ENCODE measurements around the gene PANK2. TPM values are rescaled to one million over a fixed set of nuclear protein-coding genes. Genes with fewer than 3 reads are reported as not detected.
A peak's percentile ranks its signal among the peaks of the same experiment; 100 is the strongest.
"Not testable (repeated sequence)": the region's sequence is repeated elsewhere in the genome, so short reads cannot be mapped to it uniquely, and the experiment has no call there.

Gene PANK2
- total and polyA plus RNA-seq, 4 donors: 31.0 to 52.5 (median 42.5) TPM

DNA sequence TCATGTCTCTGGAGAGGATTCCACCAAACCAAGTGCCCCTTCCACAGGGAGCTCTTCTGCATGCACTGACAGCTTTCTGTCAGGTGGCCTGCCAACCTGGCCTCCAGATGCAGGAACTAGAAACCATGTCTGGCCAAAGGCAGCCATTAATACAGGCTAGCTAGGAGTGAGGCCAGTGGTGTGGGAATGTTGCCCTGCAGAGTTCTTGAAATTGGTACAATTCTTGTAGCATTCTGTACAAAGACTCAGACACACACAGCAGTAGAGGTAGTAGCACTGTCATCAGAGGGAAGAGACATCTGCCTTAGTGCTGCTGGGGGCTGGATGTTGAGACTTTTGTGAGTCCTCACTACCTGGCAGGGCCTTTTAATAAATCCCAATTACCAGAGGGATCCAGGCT is 77.4 kb downstream of the PANK2 start:
- no peak for DNase-seq (ENCODE audit: low read depth in 4 of 6, low spot score in 6 of 6)

DNA sequence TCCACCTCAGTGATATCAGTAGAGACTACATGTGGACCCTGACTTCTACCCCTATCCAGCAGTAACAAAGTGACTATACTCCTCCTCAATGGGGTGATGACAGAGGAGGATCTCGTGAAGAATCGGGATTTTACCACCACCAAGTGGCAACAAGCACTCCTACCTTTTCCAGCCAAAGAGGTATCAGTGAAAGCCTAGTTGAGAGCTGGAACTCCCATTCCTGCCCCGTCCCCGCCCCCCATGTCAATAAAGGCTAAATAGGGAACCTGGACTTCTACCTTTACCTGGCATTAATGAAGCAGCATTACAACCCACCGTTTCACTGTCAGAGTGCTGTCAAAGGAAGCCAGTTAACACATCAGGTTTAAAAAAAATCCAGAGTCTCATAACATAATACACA is 80.8 kb downstream of the PANK2 start:
- no peaks in the 10 kb centered on the region for H3K9me3 ChIP-seq (ENCODE audit: control insufficient read depth, insufficient read depth, low read length)
- no peaks in the 10 kb centered on the region for H3K27me3 ChIP-seq (ENCODE audit: control insufficient read depth, insufficient read depth, low read length)
- no peak overlapping the region for H3K4me3 ChIP-seq (ENCODE audit: low read depth, low read length)
- H3K27ac ChIP-seq (ENCODE audit: low read depth, low read length): no peak overlapping the region
- peaks cover 4% of the 10 kb centered on the region for H3K36me3 ChIP-seq (ENCODE audit: control insufficient read depth, insufficient read depth, low read length)
- no peaks in the 10 kb centered on the region for H3K4me1 ChIP-seq (ENCODE audit: control insufficient read depth, insufficient read depth, low read length)
- WGBS (ENCODE audit: insufficient coverage): 95% methylated on average over 2 of the region's 5 CpGs
- DNase-seq (ENCODE audit: low read depth in 4 of 6, low spot score in 6 of 6): no peak

More for the DNA sequence above, 77.4 kb downstream of the PANK2 start:
- Histone ChIP-seq H3K4me1 (ENCODE audit: control insufficient read depth, insufficient read depth, low read length) (no peaks in the 10 kb centered on the region), H3K36me3 (ENCODE audit: control insufficient read depth, insufficient read depth, low read length) (peaks cover 7% of the 10 kb centered on the region), H3K27me3 (ENCODE audit: control insufficient read depth, insufficient read depth, low read length) (no peaks in the 10 kb centered on the region), H3K27ac (ENCODE audit: low read depth, low read length) (no peak overlapping the region), H3K4me3 (ENCODE audit: low read depth, low read length) (no peak overlapping the region), H3K9me3 (ENCODE audit: control insufficient read depth, insufficient read depth, low read length) (no peaks in the 10 kb centered on the region)

DNA sequence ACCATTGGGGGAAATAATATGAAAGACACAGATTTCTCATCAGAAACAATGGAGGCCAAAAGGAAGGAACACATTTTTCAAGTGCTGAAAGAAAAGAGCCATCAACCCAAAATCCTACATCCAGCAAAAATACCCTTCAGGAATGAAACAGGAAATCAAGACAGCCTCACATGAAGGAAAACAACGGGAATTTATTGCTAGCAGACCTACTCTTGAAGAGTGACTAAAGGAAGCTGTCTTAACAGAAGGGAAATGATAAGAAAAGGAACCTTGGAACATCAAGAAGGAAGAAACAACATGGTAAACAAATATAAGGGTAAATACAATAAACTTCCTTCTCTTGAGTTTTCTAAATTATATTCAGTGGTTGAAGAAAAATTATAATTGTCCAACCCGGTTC is 82.0 kb downstream of the PANK2 start:
- WGBS (ENCODE audit: insufficient coverage): no CpG with 5 or more reads among the region's 2 CpGs

DNA sequence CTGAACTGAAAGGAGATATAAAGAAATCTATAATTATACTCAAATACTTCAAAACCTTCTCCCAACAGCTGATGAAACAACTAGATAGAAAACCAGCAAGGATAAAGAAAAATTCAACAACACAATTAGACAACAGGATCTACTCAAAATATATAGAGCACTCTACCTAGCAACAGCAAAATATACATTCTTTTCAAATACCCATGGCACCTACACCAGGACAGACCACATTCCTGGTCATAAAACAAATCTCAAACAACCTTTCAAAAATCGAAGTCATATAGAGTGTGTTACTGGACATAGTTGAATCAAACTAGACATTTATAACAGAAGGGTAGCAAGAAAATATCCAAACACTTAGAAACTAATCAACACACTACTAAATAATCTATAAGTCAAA is 83.0 kb downstream of the PANK2 start:
- Histone ChIP-seq H3K4me3 (ENCODE audit: low read depth, low read length) (no peak overlapping the region), H3K9me3 (ENCODE audit: control insufficient read depth, insufficient read depth, low read length) (no peaks in the 10 kb centered on the region), H3K4me1 (ENCODE audit: control insufficient read depth, insufficient read depth, low read length) (no peaks in the 10 kb centered on the region), H3K36me3 (ENCODE audit: control insufficient read depth, insufficient read depth, low read length) (peaks cover 4% of the 10 kb centered on the region), H3K27ac (ENCODE audit: low read depth, low read length) (no peak overlapping the region), H3K27me3 (ENCODE audit: control insufficient read depth, insufficient read depth, low read length) (no peaks in the 10 kb centered on the region)
- WGBS (ENCODE audit: insufficient coverage): no CpG with 5 or more reads among the region's 1 CpG
- DNase-seq (ENCODE audit: low read depth in 4 of 6, low spot score in 6 of 6): no peak

More for the DNA sequence above, 82.0 kb downstream of the PANK2 start:
- no peak for DNase-seq (ENCODE audit: low read depth in 4 of 6, low spot score in 6 of 6)
- H3K27me3 ChIP-seq (ENCODE audit: control insufficient read depth, insufficient read depth, low read length): no peaks in the 10 kb centered on the region
- no peaks in the 10 kb centered on the region for H3K9me3 ChIP-seq (ENCODE audit: control insufficient read depth, insufficient read depth, low read length)
- no peak overlapping the region for H3K27ac ChIP-seq (ENCODE audit: low read depth, low read length)
- H3K36me3 ChIP-seq (ENCODE audit: control insufficient read depth, insufficient read depth, low read length): peaks cover 4% of the 10 kb centered on the region
- H3K4me1 ChIP-seq (ENCODE audit: control insufficient read depth, insufficient read depth, low read length): no peaks in the 10 kb centered on the region
- no peak overlapping the region for H3K4me3 ChIP-seq (ENCODE audit: low read depth, low read length)

DNA sequence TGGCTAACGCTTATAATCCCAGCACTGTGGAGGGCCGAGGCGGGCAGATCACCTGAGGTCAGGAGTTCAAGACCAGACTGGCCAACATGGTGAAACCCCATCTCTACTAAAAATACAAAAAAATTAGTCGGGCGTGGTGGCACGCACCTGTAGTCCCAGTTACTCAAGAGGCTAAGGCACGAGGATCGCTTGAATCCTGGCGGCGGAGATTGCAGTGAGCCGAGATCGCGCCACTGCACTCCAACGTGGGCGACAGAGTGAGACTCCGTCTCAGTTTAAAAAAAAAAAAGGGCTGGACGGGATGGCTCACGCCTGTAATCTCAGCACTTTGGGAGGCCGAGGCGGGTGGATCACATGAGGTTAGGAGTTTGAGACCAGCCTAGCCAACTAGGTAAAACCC is 83.4 kb downstream of the PANK2 start:
- not testable (repeated sequence) for H3K27me3 ChIP-seq (ENCODE audit: control insufficient read depth, insufficient read depth, low read length); DNase-seq (ENCODE audit: low read depth in 4 of 6, low spot score in 6 of 6); H3K27ac ChIP-seq (ENCODE audit: low read depth, low read length); H3K36me3 ChIP-seq (ENCODE audit: control insufficient read depth, insufficient read depth, low read length); H3K4me1 ChIP-seq (ENCODE audit: control insufficient read depth, insufficient read depth, low read length); H3K9me3 ChIP-seq (ENCODE audit: control insufficient read depth, insufficient read depth, low read length); H3K4me3 ChIP-seq (ENCODE audit: low read depth, low read length)
- whole genome bisulfite sequencing (ENCODE audit: insufficient coverage): over 99% methylated on average over 15 of the region's 20 CpGs

DNA sequence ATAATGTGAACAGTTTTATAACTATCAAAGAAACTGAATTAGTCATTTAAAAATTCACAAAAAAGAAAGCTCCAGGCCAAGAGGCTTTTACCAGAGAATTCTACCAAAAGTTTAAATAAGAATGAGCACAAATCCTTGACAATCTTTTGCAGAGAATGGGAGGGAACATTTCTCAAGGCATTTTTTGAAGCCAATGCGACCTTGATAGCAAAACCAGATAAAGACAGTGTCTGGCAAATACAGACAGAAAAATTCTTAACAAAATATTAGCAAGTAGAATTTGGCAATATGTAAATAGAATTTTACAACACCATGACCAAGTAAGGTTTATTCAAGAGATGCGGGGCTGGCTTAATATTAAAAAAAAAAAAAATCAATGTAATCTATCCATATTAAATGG is 84.5 kb downstream of the PANK2 start:
- Histone ChIP-seq H3K4me1 (ENCODE audit: control insufficient read depth, insufficient read depth, low read length) (no peaks in the 10 kb centered on the region), H3K4me3 (ENCODE audit: low read depth, low read length) (no peak overlapping the region), H3K27ac (ENCODE audit: low read depth, low read length) (no peak overlapping the region), H3K9me3 (ENCODE audit: control insufficient read depth, insufficient read depth, low read length) (no peaks in the 10 kb centered on the region), H3K27me3 (ENCODE audit: control insufficient read depth, insufficient read depth, low read length) (no peaks in the 10 kb centered on the region), H3K36me3 (ENCODE audit: control insufficient read depth, insufficient read depth, low read length) (no peaks in the 10 kb centered on the region)
- no peak for DNase-seq (ENCODE audit: low read depth in 4 of 6, low spot score in 6 of 6)
- WGBS (ENCODE audit: insufficient coverage): no CpG with 5 or more reads among the region's 2 CpGs

DNA sequence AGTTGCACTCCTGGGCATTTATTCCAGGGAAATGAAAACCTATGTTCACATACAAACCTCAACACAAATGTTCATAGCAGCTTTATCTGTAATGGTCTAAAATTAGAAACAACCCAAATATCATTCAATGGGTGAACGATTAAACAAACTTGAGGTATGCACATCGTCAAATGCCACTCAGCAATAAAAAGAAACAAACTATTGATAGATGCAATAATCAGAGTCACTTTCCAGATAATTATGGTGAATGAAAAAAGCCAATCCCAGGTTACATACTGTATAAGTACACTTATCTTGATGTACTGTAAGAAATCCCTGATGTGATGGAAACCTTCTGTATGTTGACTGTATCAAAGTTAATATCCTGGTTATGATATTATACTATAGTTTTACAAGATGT is 87.3 kb downstream of the PANK2 start:
- Histone ChIP-seq H3K27me3 (ENCODE audit: control insufficient read depth, insufficient read depth, low read length) (no peaks in the 10 kb centered on the region), H3K4me3 (ENCODE audit: low read depth, low read length) (no peak overlapping the region), H3K4me1 (ENCODE audit: control insufficient read depth, insufficient read depth, low read length) (no peaks in the 10 kb centered on the region), H3K9me3 (ENCODE audit: control insufficient read depth, insufficient read depth, low read length) (no peaks in the 10 kb centered on the region), H3K27ac (ENCODE audit: low read depth, low read length) (no peak overlapping the region), H3K36me3 (ENCODE audit: control insufficient read depth, insufficient read depth, low read length) (no peaks in the 10 kb centered on the region)
- DNase-seq (ENCODE audit: low read depth in 4 of 6, low spot score in 6 of 6): no peak
- WGBS (ENCODE audit: insufficient coverage): no CpG with 5 or more reads among the region's 2 CpGs

Small RNA genes within 50 kb of the gene (small RNA-seq; reads per million reads assigned to genes)
- gene MIR103A2 (ENCODE audit: low replicate concordance): 8.4 reads per million, percentile 95 among the genes with 10 or more reads in this experiment

Other genes with a start within 250 kb of the PANK2 start
- gene GFRA4, start 226.0 kb upstream of the PANK2 start, total RNA-seq: not detected
- gene GFRA4, start 226.0 kb upstream of the PANK2 start, polyA plus RNA-seq (ENCODE audit: insufficient read length in 2 of 2): under 1 TPM in 1 of 2 donors, not detected in 1; 0.15 TPM
- gene ADAM33, start 207.4 kb upstream of the PANK2 start, total RNA-seq: 10 to 100 TPM; 21.1 to 45.9 TPM
- gene ADAM33, start 207.4 kb upstream of the PANK2 start, polyA plus RNA-seq (ENCODE audit: insufficient read length in 2 of 2): 10 to 100 TPM; 18.9 to 46.3 TPM
- gene SIGLEC1, start 176.8 kb upstream of the PANK2 start, total RNA-seq: 1 to 10 TPM; 1.8 to 1.9 TPM
- 1 to 10 TPM in 1 of 2 donors, under 1 TPM in 1; 0.71 to 1.1 TPM for gene SIGLEC1, start 176.8 kb upstream of the PANK2 start, polyA plus RNA-seq (ENCODE audit: insufficient read length in 2 of 2)
- 10 to 100 TPM in 1 of 2 donors, 1 to 10 TPM in 1; 4.1 to 14.8 TPM for gene HSPA12B, start 156.7 kb upstream of the PANK2 start, total RNA-seq
- 10 to 100 TPM; 13.2 to 16.1 TPM for gene HSPA12B, start 156.7 kb upstream of the PANK2 start, polyA plus RNA-seq (ENCODE audit: insufficient read length in 2 of 2)
- 10 to 100 TPM; 15.6 to 40.4 TPM for gene ADISSP, start 121.6 kb upstream of the PANK2 start, total RNA-seq
- 10 to 100 TPM; 47.6 to 53.9 TPM for gene ADISSP, start 121.6 kb upstream of the PANK2 start, polyA plus RNA-seq (ENCODE audit: insufficient read length in 2 of 2)
- gene SPEF1, start 107.9 kb upstream of the PANK2 start, total RNA-seq: 1 to 10 TPM; 2.8 to 8.5 TPM
- gene SPEF1, start 107.9 kb upstream of the PANK2 start, polyA plus RNA-seq (ENCODE audit: insufficient read length in 2 of 2): 10 to 100 TPM in 1 of 2 donors, 1 to 10 TPM in 1; 9.7 to 11.4 TPM
- 10 to 100 TPM; 35.9 to 74.8 TPM for gene CENPB, start 102.6 kb upstream of the PANK2 start, total RNA-seq
- 10 to 100 TPM; 75.5 to 80.3 TPM for gene CENPB, start 102.6 kb upstream of the PANK2 start, polyA plus RNA-seq (ENCODE audit: insufficient read length in 2 of 2)
- 10 to 100 TPM; 22.2 to 44.4 TPM for gene CDC25B, start 93.1 kb upstream of the PANK2 start, total RNA-seq
- 10 to 100 TPM; 48.5 to 66.8 TPM for gene CDC25B, start 93.1 kb upstream of the PANK2 start, polyA plus RNA-seq (ENCODE audit: insufficient read length in 2 of 2)
- gene AP5S1, start 68.8 kb upstream of the PANK2 start, total RNA-seq: 10 to 100 TPM; 10.3 to 18.7 TPM
- gene AP5S1, start 68.8 kb upstream of the PANK2 start, polyA plus RNA-seq (ENCODE audit: insufficient read length in 2 of 2): 10 to 100 TPM; 12.4 to 19.1 TPM
- 10 to 100 TPM; 12.3 to 21.2 TPM for gene MAVS, start 42.6 kb upstream of the PANK2 start, total RNA-seq
- gene MAVS, start 42.6 kb upstream of the PANK2 start, polyA plus RNA-seq (ENCODE audit: insufficient read length in 2 of 2): 10 to 100 TPM; 23.5 to 34.9 TPM
- 10 to 100 TPM; 14.8 to 15.3 TPM for gene RNF24, start 126.2 kb downstream of the PANK2 start, total RNA-seq
- 10 to 100 TPM; 23.8 to 25.7 TPM for gene RNF24, start 126.2 kb downstream of the PANK2 start, polyA plus RNA-seq (ENCODE audit: insufficient read length in 2 of 2)

Data from spinal cord (tissue), 10 donors.